KBM-7 (cell line): Measurements from ENCODE around the gene CYP2C9.

Experiments
- DNase-seq: peaks from one replicate; pipeline ENCODE4 v3.0.0-alpha.2; 2015
- in situ Hi-C: fragments of 300-500 bp; cut with MboI; formaldehyde crosslinking; loops from 2 replicates; pipeline ENCODE4 v1.14.3; 2020; ENCODE audit warnings: low sequenced_read_pairs, low pct_unique_long_range_greater_than_20kb, mixed read lengths

CYP2C9 gene

GRCh38 chr10:95035332-95036295, 97.2 kb downstream of the CYP2C9 start:
- in situ Hi-C loops: no loop called here
- no peak for DNase-seq

DNA sequence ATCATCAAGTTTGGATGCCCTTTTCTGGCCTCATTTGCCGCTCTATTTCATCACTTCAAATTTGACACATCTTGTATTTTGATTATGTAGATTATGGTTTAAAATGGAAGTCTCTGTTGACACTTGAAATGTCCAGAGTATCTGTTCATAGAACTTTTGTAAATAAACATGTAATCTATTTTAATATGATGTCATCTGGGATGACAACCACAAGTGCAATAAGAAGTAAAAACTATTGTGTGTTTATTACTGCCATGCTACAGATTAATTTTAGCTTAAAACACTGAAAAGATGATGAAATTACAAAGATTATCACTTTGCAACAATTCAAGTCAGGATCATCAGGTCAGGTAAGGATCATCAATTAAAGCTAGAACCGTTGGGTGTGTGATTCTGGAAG, 100.8 kb downstream of the CYP2C9 start:
- no peak for DNase-seq
- in situ Hi-C loops: no loop called here
